ENCODE data around the gene MREG.

DNA sequence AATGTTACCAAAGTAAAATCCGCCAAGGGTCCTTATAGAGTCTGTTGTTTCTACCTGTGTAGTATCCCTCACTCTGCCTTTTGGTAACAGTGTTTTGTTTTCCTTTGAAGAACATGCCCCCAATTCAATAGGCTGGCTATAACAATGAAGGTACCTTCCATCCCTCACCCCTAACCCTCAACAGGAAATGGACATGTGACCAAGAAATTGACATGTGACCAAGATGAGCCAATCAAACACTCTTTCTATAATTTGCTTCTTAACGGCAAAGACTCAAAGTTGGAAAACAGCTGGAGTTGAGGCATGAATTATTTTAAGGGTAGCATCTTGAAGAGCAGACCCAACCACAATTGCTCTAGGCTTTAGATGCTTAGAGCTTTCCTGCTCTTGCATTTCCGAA is 5.4 kb upstream of the MREG start:
- TF ChIP-seq, protein P1, sequence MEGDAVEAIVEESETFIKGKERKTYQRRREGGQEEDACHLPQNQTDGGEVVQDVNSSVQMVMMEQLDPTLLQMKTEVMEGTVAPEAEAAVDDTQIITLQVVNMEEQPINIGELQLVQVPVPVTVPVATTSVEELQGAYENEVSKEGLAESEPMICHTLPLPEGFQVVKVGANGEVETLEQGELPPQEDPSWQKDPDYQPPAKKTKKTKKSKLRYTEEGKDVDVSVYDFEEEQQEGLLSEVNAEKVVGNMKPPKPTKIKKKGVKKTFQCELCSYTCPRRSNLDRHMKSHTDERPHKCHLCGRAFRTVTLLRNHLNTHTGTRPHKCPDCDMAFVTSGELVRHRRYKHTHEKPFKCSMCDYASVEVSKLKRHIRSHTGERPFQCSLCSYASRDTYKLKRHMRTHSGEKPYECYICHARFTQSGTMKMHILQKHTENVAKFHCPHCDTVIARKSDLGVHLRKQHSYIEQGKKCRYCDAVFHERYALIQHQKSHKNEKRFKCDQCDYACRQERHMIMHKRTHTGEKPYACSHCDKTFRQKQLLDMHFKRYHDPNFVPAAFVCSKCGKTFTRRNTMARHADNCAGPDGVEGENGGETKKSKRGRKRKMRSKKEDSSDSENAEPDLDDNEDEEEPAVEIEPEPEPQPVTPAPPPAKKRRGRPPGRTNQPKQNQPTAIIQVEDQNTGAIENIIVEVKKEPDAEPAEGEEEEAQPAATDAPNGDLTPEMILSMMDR (IDR thresholded peaks at IDR 0.05): no peak
- TF ChIP-seq EP300 (IDR thresholded peaks at IDR 0.05) (no peak), POLR2AphosphoS5 (IDR thresholded peaks at IDR 0.05) (no peak), POLR2A (IDR thresholded peaks at IDR 0.05) (no peak)

All from sigmoid colon (tissue), 4 donors.